Calu3 (cell line): ENCODE data around the gene PER1. TPM values are rescaled to one million over a fixed set of nuclear protein-coding genes. Genes with fewer than 3 reads are reported as not detected.

ENCODE experiments used
- BruUV-seq: library from RNA; stranded (reverse); fragments of 400-500 nt; replicated peaks from 2 replicates; lab custom pipeline; 2021; lab: Mats Ljungman, UMichigan
- CTCF ChIA-PET: fragments of 300-600 bp; sonication (Branson Sonifier 250); formaldehyde crosslinking; loops from one replicate; lab custom pipeline; 2022; ENCODE audit warnings: antibody characterized with exemption; lab: Charles Lee
- DNase-seq: peaks from one replicate; pipeline ENCODE4 v3.0.0; 2022
- H3K27ac Mint-ChIP-seq: one replicate; pipeline ENCODE4 v1.8.0; 2022; ENCODE audit warnings: mixed read lengths; ENCODE audit not compliant: unreplicated experiment
- H3K27me3 Mint-ChIP-seq: one replicate; pipeline ENCODE4 v1.8.0; 2022; ENCODE audit warnings: mixed read lengths; ENCODE audit not compliant: unreplicated experiment
- H3K36me3 Mint-ChIP-seq: one replicate; pipeline ENCODE4 v1.8.0; 2022; ENCODE audit warnings: mild to moderate bottlenecking, moderate library complexity, mixed read lengths; ENCODE audit not compliant: insufficient read depth, unreplicated experiment
- H3K4me1 Mint-ChIP-seq: one replicate; pipeline ENCODE4 v1.8.0; 2022; ENCODE audit warnings: mild to moderate bottlenecking, low read depth, mixed read lengths; ENCODE audit not compliant: unreplicated experiment
- H3K4me3 Mint-ChIP-seq: one replicate; pipeline ENCODE4 v1.8.0; 2022; ENCODE audit warnings: mild to moderate bottlenecking, low read depth, moderate library complexity, mixed read lengths; ENCODE audit not compliant: unreplicated experiment
- H3K9me3 Mint-ChIP-seq: one replicate; pipeline ENCODE4 v1.8.0; 2022; ENCODE audit warnings: low read depth, mixed read lengths; ENCODE audit not compliant: unreplicated experiment
- intact Hi-C: fragments of 100-400 bp; cut with micrococcal nuclease; formaldehyde crosslinking; loops from one replicate; pipeline ENCODE4 v1.10.0; 2022; ENCODE audit not compliant: unreplicated experiment
- total RNA-seq: library from RNA; stranded (reverse); gene quantifications from 2 replicates; pipeline ENCODE4 v1.2.3, GENCODE V29; 2022
- TF ChIP-seq, protein P1 (sequence below): fragments of 200-600 bp; IDR thresholded peaks from one replicate; pipeline ENCODE4 v1.8.0; 2022; ENCODE audit warnings: antibody characterized with exemption; ENCODE audit not compliant: unreplicated experiment

Gene PER1
- total RNA-seq, 1 experiment from 2014 or later = 16.1 TPM

DNA sequence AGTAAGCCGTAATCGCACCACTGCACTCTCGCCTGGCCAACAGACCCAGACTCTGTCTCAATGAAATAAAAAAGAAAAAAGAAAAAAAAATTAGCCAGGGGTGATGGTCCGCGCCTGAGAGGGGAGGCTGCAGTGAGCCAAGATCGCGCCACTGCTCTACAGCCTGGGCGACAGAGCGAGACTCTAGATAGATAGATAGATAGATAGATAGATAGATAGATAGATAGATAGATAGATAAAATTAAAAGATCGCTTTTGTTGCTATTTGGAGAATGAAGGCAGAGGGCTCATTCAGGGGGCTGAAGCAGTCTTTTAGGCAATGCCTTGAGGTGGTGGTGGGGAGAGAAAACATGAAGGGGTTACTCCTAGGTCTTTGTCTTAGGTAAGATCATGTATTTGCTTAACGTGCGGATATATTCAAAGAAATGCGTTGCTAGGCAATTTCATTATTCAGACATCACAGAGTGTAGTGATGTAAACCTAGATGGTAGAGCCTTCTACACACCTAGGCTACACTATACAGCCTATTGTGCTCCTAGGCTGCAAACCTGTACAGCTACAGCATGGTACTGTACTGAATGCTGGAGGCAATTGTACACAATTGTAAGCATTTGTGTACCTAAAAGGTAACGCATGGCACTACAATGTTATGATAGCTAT lies 23.9 kb downstream of the PER1 start:
- TF ChIP-seq, protein P1, sequence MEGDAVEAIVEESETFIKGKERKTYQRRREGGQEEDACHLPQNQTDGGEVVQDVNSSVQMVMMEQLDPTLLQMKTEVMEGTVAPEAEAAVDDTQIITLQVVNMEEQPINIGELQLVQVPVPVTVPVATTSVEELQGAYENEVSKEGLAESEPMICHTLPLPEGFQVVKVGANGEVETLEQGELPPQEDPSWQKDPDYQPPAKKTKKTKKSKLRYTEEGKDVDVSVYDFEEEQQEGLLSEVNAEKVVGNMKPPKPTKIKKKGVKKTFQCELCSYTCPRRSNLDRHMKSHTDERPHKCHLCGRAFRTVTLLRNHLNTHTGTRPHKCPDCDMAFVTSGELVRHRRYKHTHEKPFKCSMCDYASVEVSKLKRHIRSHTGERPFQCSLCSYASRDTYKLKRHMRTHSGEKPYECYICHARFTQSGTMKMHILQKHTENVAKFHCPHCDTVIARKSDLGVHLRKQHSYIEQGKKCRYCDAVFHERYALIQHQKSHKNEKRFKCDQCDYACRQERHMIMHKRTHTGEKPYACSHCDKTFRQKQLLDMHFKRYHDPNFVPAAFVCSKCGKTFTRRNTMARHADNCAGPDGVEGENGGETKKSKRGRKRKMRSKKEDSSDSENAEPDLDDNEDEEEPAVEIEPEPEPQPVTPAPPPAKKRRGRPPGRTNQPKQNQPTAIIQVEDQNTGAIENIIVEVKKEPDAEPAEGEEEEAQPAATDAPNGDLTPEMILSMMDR = no peak
- no peak overlapping the region for H3K27ac Mint-ChIP-seq
- peaks cover 43% of the 10 kb centered on the region for H3K4me1 Mint-ChIP-seq
- peaks cover 26% of the 10 kb centered on the region for H3K36me3 Mint-ChIP-seq
- no TSS peak for BruUV-seq
- DNase-seq = no peak
- H3K4me3 Mint-ChIP-seq = no peak overlapping the region
- CTCF ChIA-PET = no interaction called here
- H3K9me3 Mint-ChIP-seq = no peaks in the 10 kb centered on the region
- peaks cover 62% of the 10 kb centered on the region for H3K27me3 Mint-ChIP-seq
- intact Hi-C loops = no loop called here

DNA sequence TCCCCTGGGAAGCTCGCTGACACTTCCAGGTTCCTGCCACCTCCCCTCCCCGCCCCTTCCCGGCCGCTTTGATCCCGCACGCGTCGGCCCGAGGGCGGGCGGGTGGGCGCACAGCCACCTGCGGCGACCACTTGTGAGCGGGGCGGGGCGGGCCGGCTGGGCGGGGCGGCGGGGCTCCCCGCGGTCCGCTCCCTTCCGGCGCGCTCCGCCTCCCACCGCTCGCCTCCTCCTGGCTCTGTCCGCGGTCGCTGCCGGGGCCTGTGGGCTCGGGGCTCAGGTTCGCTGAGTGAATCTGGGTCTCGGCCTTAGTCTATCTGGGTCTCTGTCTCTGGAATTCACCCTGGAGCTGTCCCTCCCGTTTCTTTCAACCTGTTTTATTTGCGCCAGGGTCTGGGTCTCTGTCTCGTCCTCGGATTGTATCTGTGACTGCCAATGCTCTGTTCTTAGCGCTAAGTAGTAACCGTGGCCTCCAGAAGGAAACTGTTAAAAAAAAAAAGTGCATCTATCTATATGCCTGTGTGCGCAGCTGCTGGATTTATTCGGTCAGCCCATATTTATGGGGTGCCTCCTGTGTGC lies 25.6 kb downstream of the PER1 start:
- H3K9me3 Mint-ChIP-seq = no peaks in the 10 kb centered on the region
- H3K4me3 Mint-ChIP-seq = peak overlapping the region; percentile 91
- peaks cover 48% of the 10 kb centered on the region for H3K4me1 Mint-ChIP-seq
- intact Hi-C loops = no loop called here
- CTCF ChIA-PET = interaction anchor here (0.6 to 1.0 kb wide), 4 partner anchors 27 to 187 kb away, joined by 3 read pairs; no protein-coding TSS in a partner anchor
- TF ChIP-seq, protein P1 = no peak
- peak overlapping the region; percentile 94 for H3K27ac Mint-ChIP-seq
- peak; percentile 43 for DNase-seq
- BruUV-seq = no TSS peak
- H3K27me3 Mint-ChIP-seq = peaks cover 75% of the 10 kb centered on the region
- peaks cover 26% of the 10 kb centered on the region for H3K36me3 Mint-ChIP-seq

DNA sequence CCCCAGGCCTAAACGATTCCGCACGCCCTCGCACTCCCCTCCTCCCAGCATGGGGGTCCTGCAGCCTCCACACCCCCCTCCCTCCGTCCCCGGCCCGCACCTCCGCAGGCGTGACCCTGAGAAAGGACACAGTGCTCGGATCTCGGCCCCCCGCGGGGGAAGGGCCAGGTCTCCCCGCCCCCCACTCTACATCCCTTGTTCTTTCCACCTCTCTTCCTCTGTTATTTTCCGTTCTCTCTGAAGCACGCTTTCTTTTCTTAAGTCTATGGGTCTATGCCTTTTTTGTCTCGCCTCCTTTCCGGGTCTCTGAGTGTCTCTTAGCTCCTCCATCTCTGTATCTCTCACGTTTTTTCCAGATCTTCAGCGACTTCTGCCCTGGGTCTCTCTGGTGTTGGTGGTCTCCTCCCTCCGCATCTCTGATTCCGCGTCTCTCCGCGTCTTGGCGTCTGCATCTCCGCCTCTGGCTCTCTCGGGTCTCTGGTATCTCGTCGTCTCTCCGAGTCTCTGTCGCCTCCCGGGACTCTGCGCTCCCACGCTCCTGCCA lies 26.2 kb downstream of the PER1 start:
- BruUV-seq = no TSS peak
- peaks cover 75% of the 10 kb centered on the region for H3K27me3 Mint-ChIP-seq
- intact Hi-C loops = loop anchor here (2.0 kb wide), 1 partner anchor 175 kb away; no protein-coding TSS in a partner anchor

More for the DNA sequence above, 26.2 kb downstream of the PER1 start:
- H3K9me3 Mint-ChIP-seq = no peaks in the 10 kb centered on the region
- H3K36me3 Mint-ChIP-seq = peaks cover 28% of the 10 kb centered on the region
- TF ChIP-seq, protein P1 = no peak
- peaks cover 48% of the 10 kb centered on the region for H3K4me1 Mint-ChIP-seq
- CTCF ChIA-PET = interaction anchor here (0.9 kb wide), 1 partner anchor 31 kb away, joined by 3 read pairs; no protein-coding TSS in a partner anchor
- no peak for DNase-seq
- H3K4me3 Mint-ChIP-seq = peak overlapping the region; percentile 91
- H3K27ac Mint-ChIP-seq = peak overlapping the region; percentile 94
